CD4-positive, alpha-beta T cell treated with Interleukin-15 for 4 hours (primary cell): ENCODE measurements around the gene CNTN2.

Experiments used
- DNase-seq: peaks from one replicate; pipeline ENCODE4 v3.0.0-alpha.2; 2020; ENCODE audit warnings: low spot score

CNTN2 gene

DNA sequence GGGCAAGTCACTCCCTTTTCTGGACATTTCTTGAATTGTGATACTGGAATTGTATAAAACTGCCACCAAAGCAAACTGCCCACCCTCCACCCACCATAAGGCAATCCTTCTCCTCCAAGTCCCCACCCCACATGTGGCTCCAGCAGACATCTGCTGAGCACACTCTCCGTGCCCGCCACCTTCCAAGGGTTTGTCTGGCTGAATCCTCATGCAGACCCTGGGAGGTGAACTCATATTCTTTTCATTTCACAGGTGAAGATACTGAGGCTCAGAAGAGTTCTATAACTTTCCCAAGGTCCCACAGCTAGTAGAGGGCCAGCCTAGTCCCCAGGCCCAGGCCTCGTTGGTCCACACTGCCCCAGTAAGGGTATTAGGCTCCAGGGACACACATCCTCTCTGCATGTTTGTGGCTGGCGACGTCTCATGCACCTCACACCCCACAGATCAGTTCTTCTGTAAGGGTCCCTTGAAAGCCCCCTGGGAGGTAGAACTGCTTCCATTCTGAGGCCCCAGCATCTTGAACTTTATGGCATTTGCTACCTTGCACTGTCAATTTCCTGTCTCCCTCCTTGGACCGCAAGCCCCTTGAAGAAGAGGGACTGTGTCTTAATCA, 14.1 kb downstream of the CNTN2 start:
- DNase-seq = no peak

DNA sequence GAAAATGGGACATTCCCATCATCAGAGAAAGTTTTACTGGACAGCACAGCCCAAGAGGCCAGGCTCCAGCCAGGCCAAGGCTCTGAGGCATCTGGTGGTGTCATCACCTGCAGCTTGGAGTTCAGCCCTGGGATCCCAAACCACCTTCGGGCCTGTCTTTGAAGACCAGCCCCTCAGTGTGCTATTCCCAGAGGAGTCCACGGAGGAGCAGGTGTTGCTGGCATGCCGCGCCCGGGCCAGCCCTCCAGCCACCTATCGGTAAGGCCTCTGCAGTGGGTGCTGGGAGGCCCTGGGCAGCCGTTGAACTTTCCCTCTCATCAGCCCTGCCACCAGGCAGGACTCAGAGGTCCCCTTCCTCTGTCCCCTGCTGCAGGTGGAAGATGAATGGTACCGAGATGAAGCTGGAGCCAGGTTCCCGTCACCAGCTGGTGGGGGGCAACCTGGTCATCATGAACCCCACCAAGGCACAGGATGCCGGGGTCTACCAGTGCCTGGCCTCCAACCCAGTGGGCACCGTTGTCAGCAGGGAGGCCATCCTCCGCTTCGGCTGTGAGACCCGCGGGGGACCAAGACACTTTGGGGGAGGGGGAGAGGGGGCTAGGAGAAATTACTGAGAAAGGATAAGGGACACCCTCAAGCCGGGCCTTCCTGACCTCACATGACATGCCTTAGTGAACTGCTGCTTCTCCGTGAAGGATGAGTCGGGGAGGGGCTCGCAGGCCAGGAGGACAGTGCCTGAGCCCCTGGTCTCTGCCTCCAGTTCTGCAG, 15.0 kb downstream of the CNTN2 start:
- DNase-seq = no peak

- DNase-seq = no peak
Observed at GRCh38 chr1:205058853-205059252, 15.8 kb downstream of the CNTN2 start.

DNA sequence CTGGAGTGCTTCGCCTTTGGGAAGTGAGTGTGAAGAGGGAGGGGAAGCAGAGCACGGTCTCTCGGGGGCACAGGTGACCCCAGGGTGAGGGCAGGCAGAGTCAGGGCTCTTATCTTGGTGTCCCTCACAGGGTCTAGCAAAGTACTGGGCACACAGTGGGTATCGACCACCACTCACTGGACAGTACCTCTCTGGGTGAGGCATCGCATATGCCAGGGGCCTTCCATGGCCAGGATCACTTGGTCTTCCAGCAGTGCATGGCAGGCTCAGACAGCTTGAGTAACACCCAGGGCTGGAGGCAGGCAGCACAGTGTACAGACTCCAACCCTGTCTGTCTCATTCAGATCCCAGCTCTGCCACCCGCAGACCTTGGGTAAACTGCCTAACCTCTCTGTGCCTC, 16.6 kb downstream of the CNTN2 start:
- no peak for DNase-seq

DNA sequence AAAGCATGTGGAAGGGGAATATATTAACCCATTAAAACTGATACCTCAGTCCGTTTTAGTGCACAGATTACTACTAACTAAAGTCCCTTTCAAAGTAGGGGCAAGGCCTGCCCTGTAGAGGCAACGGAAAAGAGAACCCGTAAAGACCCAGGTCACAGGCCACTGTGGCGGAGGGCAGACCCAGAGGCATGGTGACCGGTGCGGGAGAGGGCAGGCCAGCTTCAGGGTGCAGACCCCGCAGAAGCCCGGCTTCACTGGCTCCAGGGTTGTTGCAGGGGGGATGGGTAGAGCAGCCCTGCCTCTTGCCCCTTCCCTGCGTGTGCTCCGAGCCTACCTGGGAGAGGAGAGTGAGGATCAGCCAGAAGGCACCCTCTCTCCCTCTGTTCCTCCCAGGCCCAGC, 17.7 kb downstream of the CNTN2 start:
- no peak for DNase-seq

- DNase-seq = no peak
Observed at GRCh38 chr1:205061227-205061626, 18.2 kb downstream of the CNTN2 start.

DNA sequence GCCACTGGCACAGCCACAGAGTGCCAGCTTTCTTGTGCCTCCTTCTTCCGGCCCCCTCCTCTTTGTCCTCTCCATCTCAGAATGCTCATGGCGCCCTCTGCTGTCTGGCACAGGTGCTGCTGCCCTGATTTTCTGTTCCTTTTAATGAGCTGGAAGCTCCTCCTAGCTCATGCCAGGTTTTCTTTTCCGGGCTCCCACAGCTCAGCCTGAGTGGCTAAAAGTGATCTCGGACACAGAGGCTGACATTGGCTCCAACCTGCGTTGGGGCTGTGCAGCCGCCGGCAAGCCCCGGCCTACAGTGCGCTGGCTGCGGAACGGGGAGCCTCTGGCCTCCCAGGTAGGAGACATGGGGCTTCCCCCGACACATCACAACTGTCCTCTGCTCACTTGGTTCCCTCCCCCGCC, 18.7 kb downstream of the CNTN2 start:
- peak; percentile 45 for DNase-seq

GRCh38 chr1:205062319-205062718, 19.3 kb downstream of the CNTN2 start:
- DNase-seq = no peak

DNA sequence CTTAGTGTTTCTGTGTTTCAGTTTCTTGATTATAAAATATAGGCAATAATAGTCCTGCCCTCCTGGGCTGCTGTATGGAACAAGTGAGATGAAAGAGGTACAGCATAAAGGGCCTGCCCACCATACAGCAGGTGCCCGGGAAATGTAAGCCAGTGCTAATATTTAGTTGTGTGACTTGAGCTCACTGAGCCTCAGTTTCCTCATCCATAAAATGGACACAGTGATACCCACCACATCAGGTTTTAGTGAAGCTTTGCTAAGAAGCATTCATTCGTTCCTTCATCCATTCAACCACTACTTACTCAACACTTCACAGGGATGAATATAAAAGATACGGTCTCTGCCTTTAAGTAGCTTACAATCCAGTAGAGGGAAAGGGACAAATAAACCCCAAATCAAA, 19.9 kb downstream of the CNTN2 start:
- DNase-seq = no peak

GRCh38 chr1:205064301-205064700, 21.3 kb downstream of the CNTN2 start:
- no peak for DNase-seq

DNA sequence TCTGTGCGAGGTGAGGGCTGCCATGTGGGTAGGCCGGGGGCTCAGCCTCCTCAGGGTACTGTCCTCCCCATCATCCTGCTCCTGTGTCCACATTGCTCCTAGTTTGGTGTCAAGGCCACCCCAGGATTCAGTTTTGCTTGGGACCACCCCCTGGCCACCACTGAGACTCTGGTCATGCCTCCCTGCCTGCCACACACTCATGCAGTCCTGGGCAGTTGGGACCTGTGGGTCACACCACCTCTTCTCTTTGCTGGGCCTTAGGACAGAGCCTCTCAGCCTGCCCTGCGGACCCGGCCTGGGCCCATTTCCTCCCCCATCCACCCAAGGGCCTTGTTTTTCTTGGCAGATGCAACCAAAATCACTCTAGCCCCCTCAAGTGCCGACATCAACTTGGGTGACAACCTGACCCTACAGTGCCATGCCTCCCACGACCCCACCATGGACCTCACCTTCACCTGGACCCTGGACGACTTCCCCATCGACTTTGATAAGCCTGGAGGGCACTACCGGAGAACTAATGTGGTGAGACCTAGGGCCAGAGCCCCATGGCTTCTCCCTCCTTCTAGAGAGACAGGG, 21.8 kb downstream of the CNTN2 start:
- DNase-seq = no peak

GRCh38 chr1:205065666-205066065, 22.7 kb downstream of the CNTN2 start:
- no peak for DNase-seq

GRCh38 chr1:205066141-205066818, 23.3 kb downstream of the CNTN2 start:
- no peak for DNase-seq

- no peak for DNase-seq
Observed at GRCh38 chr1:205067031-205067430, 24.0 kb downstream of the CNTN2 start.

- no peak for DNase-seq
Observed at GRCh38 chr1:205068001-205068400, 25.0 kb downstream of the CNTN2 start.

DNA sequence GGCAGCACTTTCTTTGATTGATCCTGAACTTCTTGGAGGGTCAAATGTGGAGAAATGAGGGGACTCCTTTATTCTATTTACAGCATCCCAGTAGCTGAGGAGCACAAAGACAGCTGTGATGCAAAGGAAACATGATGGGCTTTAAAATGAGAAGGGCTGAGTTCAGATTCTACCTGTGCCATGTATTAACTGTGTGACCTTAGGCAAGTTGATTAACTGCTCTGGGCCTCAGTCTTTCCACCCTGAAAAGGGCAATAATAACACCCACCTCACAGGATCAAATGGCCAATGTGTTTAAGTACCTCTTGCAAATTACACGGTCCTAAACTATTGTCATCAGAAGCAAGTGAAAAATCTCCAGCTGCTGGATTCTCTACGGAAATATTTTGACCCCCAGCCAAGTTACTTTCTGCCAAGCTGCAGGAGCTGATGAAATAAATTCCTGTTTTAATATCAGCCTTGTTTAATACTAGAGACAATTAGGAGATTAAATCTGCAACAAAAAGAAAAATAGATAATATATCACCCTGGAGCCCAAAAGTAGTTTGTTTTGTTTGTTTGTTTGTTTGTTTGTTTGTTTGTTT, 25.5 kb downstream of the CNTN2 start:
- DNase-seq = no peak

GRCh38 chr1:205069371-205070125, 26.5 kb downstream of the CNTN2 start:
- no peak for DNase-seq

GRCh38 chr1:205071028-205071409, 28.0 kb downstream of the CNTN2 start:
- DNase-seq = no peak

DNA sequence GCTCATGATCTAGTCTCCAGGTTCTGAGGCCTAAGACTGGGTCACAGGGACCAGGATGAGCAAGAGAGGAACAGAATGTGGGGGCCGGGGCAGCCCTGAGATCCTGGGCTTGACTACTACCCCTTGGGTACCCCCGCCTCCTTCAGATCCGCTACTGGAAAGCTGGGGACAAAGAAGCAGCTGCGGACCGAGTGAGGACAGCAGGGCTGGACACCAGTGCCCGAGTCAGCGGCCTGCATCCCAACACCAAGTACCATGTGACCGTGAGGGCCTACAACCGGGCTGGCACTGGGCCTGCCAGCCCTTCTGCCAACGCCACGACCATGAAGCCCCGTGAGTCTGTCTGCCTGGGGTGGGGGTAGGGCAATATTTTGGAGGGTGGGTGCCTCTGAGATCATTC, 28.8 kb downstream of the CNTN2 start:
- DNase-seq = no peak

DNA sequence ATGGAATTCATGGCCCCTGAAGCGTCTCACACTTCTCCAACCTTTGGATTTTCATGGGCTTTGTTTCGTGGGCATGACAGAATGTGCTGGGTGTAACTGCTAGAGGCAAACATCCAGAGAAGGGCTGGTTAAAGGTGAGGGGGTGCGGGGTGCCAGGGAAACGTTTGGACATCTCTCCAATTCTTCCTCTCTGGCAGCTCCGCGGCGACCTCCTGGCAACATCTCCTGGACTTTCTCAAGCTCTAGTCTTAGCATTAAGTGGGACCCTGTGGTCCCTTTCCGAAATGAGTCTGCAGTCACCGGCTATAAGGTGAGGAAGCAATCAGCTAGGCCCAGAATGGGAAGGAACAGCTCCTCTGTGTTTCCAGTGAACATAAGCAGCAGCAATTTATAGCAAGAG, 29.3 kb downstream of the CNTN2 start:
- no peak for DNase-seq

- DNase-seq = no peak
Observed at GRCh38 chr1:205072881-205073280, 29.9 kb downstream of the CNTN2 start.

- DNase-seq = no peak
Observed at GRCh38 chr1:205073511-205073910, 30.5 kb downstream of the CNTN2 start.
